CD14-positive monocyte (primary cell): ENCODE results near the gene ZNF362. TPM values are rescaled to one million over a fixed set of nuclear protein-coding genes. Genes with fewer than 3 reads are reported as not detected.

Source experiments
- DNase-seq, 3 donors: peaks; one replicate each; pipeline ENCODE4 v3.0.0-alpha.2; 2011 to 2022
- H2AFZ ChIP-seq: 2 replicates; pipeline ENCODE4 v1.6.0; 2012; ENCODE audit warnings: mild to moderate bottlenecking, low read depth, low read length, inconsistent platforms; ENCODE audit not compliant: insufficient read depth, poor library complexity, severe bottlenecking
- H3K27ac ChIP-seq, 2 donors: 1 replicate in 1 of 2; 2 replicates in 1 of 2; pipeline ENCODE4 v1.5.1; 2012 to 2013; ENCODE audit warnings: low read length in 2 of 2, control low read depth in 1 of 2, inconsistent platforms in 1 of 2, low read depth in 1 of 2, mild to moderate bottlenecking in 1 of 2
- H3K27me3 ChIP-seq, 2 donors: one replicate each; pipeline versions ENCODE4 v1.6.0 to v1.6.1; 2011 to 2013; ENCODE audit warnings: low read length in 2 of 2; ENCODE audit not compliant: control insufficient read depth in 2 of 2, insufficient read depth in 2 of 2
- H3K36me3 ChIP-seq, 2 donors: replicated peaks in 1 of 2; 1 replicate in 1 of 2; 2 replicates in 1 of 2; pipeline versions ENCODE4 v1.5.1 to v1.6.1; 2012 to 2013; ENCODE audit warnings: low read length in 2 of 2, control low read depth in 1 of 2, inconsistent platforms in 1 of 2, mild to moderate bottlenecking in 1 of 2; ENCODE audit not compliant: insufficient read depth in 2 of 2, control insufficient read depth in 1 of 2
- H3K4me1 ChIP-seq, 2 donors: 1 replicate in 1 of 2; 2 replicates in 1 of 2; pipeline versions ENCODE4 v1.5.1 to v1.6.1; 2012 to 2013; ENCODE audit warnings: low read length in 2 of 2, control low read depth in 1 of 2, inconsistent platforms in 1 of 2, mild to moderate bottlenecking in 1 of 2, moderate library complexity in 1 of 2; ENCODE audit not compliant: insufficient read depth in 2 of 2, control insufficient read depth in 1 of 2
- H3K4me2 ChIP-seq: replicated peaks from 2 replicates; pipeline ENCODE3; 2012; ENCODE audit warnings: low read length, moderate library complexity, mild to moderate bottlenecking; ENCODE audit not compliant: poor library complexity, severe bottlenecking; ENCODE audit errors: extremely low read depth
- H3K4me3 ChIP-seq, 3 experiments: fragments of 200-600 bp in 1 of 3; sonication (generic) in 1 of 3; replicated peaks in 1 of 3; 1 replicate in 2 of 3; 2 replicates in 1 of 3; pipeline ENCODE4 v1.5.1; 2011 to 2013; ENCODE audit warnings: low read length in 3 of 3, mild to moderate bottlenecking in 3 of 3, control low read depth in 2 of 3, low read depth in 2 of 3, inconsistent platforms in 1 of 3, moderate library complexity in 1 of 3
- H3K79me2 ChIP-seq: 2 replicates; pipeline ENCODE4 v1.6.0; 2012; ENCODE audit warnings: mild to moderate bottlenecking, control low read depth, inconsistent platforms, low read length, moderate library complexity; ENCODE audit not compliant: insufficient read depth
- H3K9ac ChIP-seq: 2 replicates; pipeline ENCODE4 v1.6.0; 2017; ENCODE audit warnings: low read length, mild to moderate bottlenecking; ENCODE audit not compliant: insufficient read depth, poor library complexity, severe bottlenecking
- H3K9me3 ChIP-seq, 2 donors: replicated peaks in 1 of 2; 1 replicate in 1 of 2; 2 replicates in 1 of 2; pipeline versions ENCODE4 v1.5.1 to v1.6.1; 2012 to 2013; ENCODE audit warnings: low read length in 2 of 2, control low read depth in 1 of 2; ENCODE audit not compliant: control insufficient read depth in 1 of 2, insufficient read depth in 1 of 2
- H4K20me1 ChIP-seq: 2 replicates; pipeline ENCODE4 v1.6.0; 2012; ENCODE audit warnings: mild to moderate bottlenecking, low read length, control low read depth, moderate library complexity; ENCODE audit not compliant: insufficient read depth
- H3K27ac Mint-ChIP-seq, 7 donors: one replicate each; pipeline ENCODE4 v1.8.0; 2020; ENCODE audit warnings: mild to moderate bottlenecking in 7 of 7, mixed read lengths in 7 of 7, moderate library complexity in 6 of 7, inconsistent platforms in 2 of 7
- H3K27me3 Mint-ChIP-seq, 3 donors: one replicate each; pipeline ENCODE4 v1.8.0; 2021 to 2022; ENCODE audit warnings: low read depth in 3 of 3, mild to moderate bottlenecking in 3 of 3, mixed read lengths in 3 of 3, moderate library complexity in 3 of 3, inconsistent platforms in 1 of 3
- H3K36me3 Mint-ChIP-seq, 2 donors: one replicate each; pipeline ENCODE4 v1.8.0; 2020; ENCODE audit warnings: mixed read lengths in 2 of 2, inconsistent platforms in 1 of 2, mild to moderate bottlenecking in 1 of 2
- H3K4me1 Mint-ChIP-seq: one replicate; pipeline ENCODE4 v1.8.0; 2020; ENCODE audit warnings: mild to moderate bottlenecking, mixed read lengths
- H3K4me3 Mint-ChIP-seq, 2 donors: one replicate each; pipeline ENCODE4 v1.8.0; 2020; ENCODE audit warnings: mild to moderate bottlenecking in 2 of 2, mixed read lengths in 2 of 2, moderate library complexity in 1 of 2
- H3K9me3 Mint-ChIP-seq, 7 donors: one replicate each; pipeline ENCODE4 v1.8.0; 2020 to 2022; ENCODE audit warnings: mixed read lengths in 7 of 7, mild to moderate bottlenecking in 6 of 7, moderate library complexity in 6 of 7, inconsistent platforms in 2 of 7
- CTCF ChIP-seq: fragments of 200-600 bp; IDR thresholded peaks from one replicate; pipeline ENCODE4 v1.8.0; 2022; ENCODE audit warnings: antibody characterized with exemption, mild to moderate bottlenecking
- WGBS: methylation state at CpG from one replicate; pipeline ENCODE4 v1.1.5; 2013; ENCODE audit warnings: missing lambda C conversion rate; ENCODE audit not compliant: insufficient coverage; 5-methylcytosine and 5-hydroxymethylcytosine counted together
- intact Hi-C, 2 donors: fragments of 100-400 bp; cut with micrococcal nuclease; formaldehyde crosslinking; loops; one replicate each; pipeline versions ENCODE4 v1.15.0 to v1.15.1; 2023
- polyA plus RNA-seq, 3 donors: library from polyadenylated mRNA; depleted of rRNA in 1 of 3; unstranded in 2 of 3; stranded (reverse) in 1 of 3; fragments of 300-500 nt in 2 of 3; fragments of >200 nt in 1 of 3; fragmentation: Illumina TruSeq in 2 of 3; gene quantifications; 1 replicate in 2 of 3; 2 replicates in 1 of 3; pipeline ENCODE4 v1.2.3, GENCODE V29; 2012 to 2021

Gene ZNF362
- polyA plus RNA-seq, 3 donors: 11.4 to 18.9 (median 13.5) TPM

- Histone ChIP-seq H3K79me2 (peaks cover 21% of the 10 kb centered on the region), H3K4me3 (no peak overlapping the region), H3K27me3 (no peaks in the 10 kb centered on the region), H3K4me1 (no peaks in the 10 kb centered on the region), H4K20me1 (peaks cover 98% of the 10 kb centered on the region), H3K36me3 (peaks cover 9 to 68% of the 10 kb centered on the region in 2 donors), H2AFZ (no peak overlapping the region), H3K9me3 (no peaks in the 10 kb centered on the region), H3K4me2 (no peak overlapping the region), H3K9ac (no peak overlapping the region), H3K27ac (no peak overlapping the region)
- WGBS: 100% methylated on average over 6 of the region's 7 CpGs
- Mint-ChIP-seq H3K4me1 (peaks cover 6% of the 10 kb centered on the region), H3K27me3 (peaks cover 0 to 1% (median 1%) of the 10 kb centered on the region in 3 donors), H3K36me3 (peaks cover 36 to 59% of the 10 kb centered on the region in 2 donors), H3K27ac (peak overlapping the region in 1 of 7 donors; percentile 10), H3K4me3 (no peak overlapping the region), H3K9me3 (no peaks in the 10 kb centered on the region)
- TF ChIP-seq CTCF: no peak
- no peak for DNase-seq
- intact Hi-C loops: no loop called here
Observed at GRCh38 chr1:33270808-33271465, 14.6 kb downstream of the ZNF362 start.

- peaks cover 14% of the 10 kb centered on the region for H3K79me2 ChIP-seq
- H4K20me1 ChIP-seq: peaks cover 88% of the 10 kb centered on the region
- DNase-seq: no peak
- H3K27ac ChIP-seq: no peak overlapping the region
- Mint-ChIP-seq H3K27ac (peak overlapping the region in 3 of 7 donors; percentile 44 to 79 (median 73)), H3K4me3 (no peak overlapping the region), H3K4me1 (peaks cover 6% of the 10 kb centered on the region), H3K9me3 (no peaks in the 10 kb centered on the region), H3K36me3 (peaks cover 41 to 60% of the 10 kb centered on the region in 2 donors), H3K27me3 (peaks cover 0 to 1% (median 1%) of the 10 kb centered on the region in 3 donors)
- H3K27me3 ChIP-seq: no peaks in the 10 kb centered on the region
- TF ChIP-seq CTCF: no peak
- H3K4me2 ChIP-seq: no peak overlapping the region
- no peaks in the 10 kb centered on the region for H3K9me3 ChIP-seq
- no peak overlapping the region for H2AFZ ChIP-seq
- 98% methylated on average over 8 of the region's 13 CpGs for WGBS
- H3K4me3 ChIP-seq: no peak overlapping the region
- peaks cover 16 to 68% of the 10 kb centered on the region in 2 donors for H3K36me3 ChIP-seq
- H3K4me1 ChIP-seq: no peaks in the 10 kb centered on the region
- no peak overlapping the region for H3K9ac ChIP-seq
- intact Hi-C loops: no loop called here
Observed at GRCh38 chr1:33271666-33272505, 15.6 kb downstream of the ZNF362 start.
